HG03045 (cell line): ENCODE measurements around the gene TMC1.
"Not testable (repeated sequence)": the region's sequence is repeated elsewhere in the genome, so short reads cannot be mapped to it uniquely, and the experiment has no call there.

Experiments used
- ATAC-seq: cut with Tn5 transposase; IDR thresholded peaks from one replicate; pipeline ENCODE4 v1.9.1; 2021; ENCODE audit warnings: mild to moderate bottlenecking, moderate library complexity; ENCODE audit not compliant: unreplicated experiment

Gene TMC1

GRCh38 chr9:72808446-72808768 is 287.0 kb downstream of the TMC1 start:
- ATAC-seq: no peak

GRCh38 chr9:72809586-72809985 is 288.2 kb downstream of the TMC1 start:
- no peak for ATAC-seq

GRCh38 chr9:72812559-72813111 is 291.2 kb downstream of the TMC1 start:
- no peak for ATAC-seq

- ATAC-seq: no peak
These were observed 292.1 kb downstream of the TMC1 start for GRCh38 chr9:72813544-72813943.

- no peak for ATAC-seq
These were observed 292.7 kb downstream of the TMC1 start for GRCh38 chr9:72814083-72814597.

GRCh38 chr9:72816666-72817065 is 295.3 kb downstream of the TMC1 start:
- no peak for ATAC-seq

- ATAC-seq: no peak
These were observed 296.0 kb downstream of the TMC1 start for GRCh38 chr9:72817413-72817812.

GRCh38 chr9:72818385-72818784 is 297.0 kb downstream of the TMC1 start:
- no peak for ATAC-seq

GRCh38 chr9:72823971-72824370 is 302.6 kb downstream of the TMC1 start:
- no peak for ATAC-seq

GRCh38 chr9:72826996-72827949 is 305.9 kb downstream of the TMC1 start:
- no peak for ATAC-seq

GRCh38 chr9:72827950-72828731 is 306.7 kb downstream of the TMC1 start:
- no peak for ATAC-seq

- ATAC-seq: no peak
These were observed 313.6 kb downstream of the TMC1 start for GRCh38 chr9:72834994-72835393.

GRCh38 chr9:72836790-72837189 is 315.4 kb downstream of the TMC1 start:
- no peak for ATAC-seq

GRCh38 chr9:72839085-72839484 is 317.7 kb downstream of the TMC1 start:
- no peak for ATAC-seq

- ATAC-seq: no peak
These were observed 322.4 kb downstream of the TMC1 start for GRCh38 chr9:72843520-72844439.

- no peak for ATAC-seq
These were observed 323.0 kb downstream of the TMC1 start for GRCh38 chr9:72844440-72844768.

GRCh38 chr9:72845052-72845451 is 323.6 kb downstream of the TMC1 start:
- ATAC-seq: not testable (repeated sequence)

- not testable (repeated sequence) for ATAC-seq
These were observed 328.8 kb downstream of the TMC1 start for GRCh38 chr9:72850209-72850608.

- ATAC-seq: no peak
These were observed 333.9 kb downstream of the TMC1 start for GRCh38 chr9:72855321-72855720.

GRCh38 chr9:72855890-72856523 is 334.6 kb downstream of the TMC1 start:
- ATAC-seq: no peak
